Mesenchymal stem cell (in vitro differentiated cells and primary cell): ENCODE data around the gene HS1BP3.

Source experiments
- DNase-seq: peaks from one replicate; pipeline ENCODE4 v3.0.0-alpha.2; 2013
- H2AFZ ChIP-seq: one replicate; pipeline ENCODE4 v1.6.1; 2013; ENCODE audit warnings: low read depth, mild to moderate bottlenecking, control low read depth, inconsistent platforms, low read length, moderate library complexity
- H2AK5ac ChIP-seq: 2 replicates; pipeline ENCODE4 v1.6.1; 2013; ENCODE audit warnings: low read length, moderate library complexity, mild to moderate bottlenecking, inconsistent platforms; ENCODE audit not compliant: severe bottlenecking
- H2BK120ac ChIP-seq: one replicate; pipeline ENCODE4 v1.6.1; 2013; ENCODE audit warnings: low read depth, mild to moderate bottlenecking, inconsistent platforms, low read length, moderate library complexity
- H2BK12ac ChIP-seq, 2 experiments: one replicate each; pipeline ENCODE4 v1.6.1; 2013; ENCODE audit warnings: inconsistent platforms in 2 of 2, low read length in 2 of 2, mild to moderate bottlenecking in 2 of 2, moderate library complexity in 2 of 2, control low read depth in 1 of 2
- H2BK15ac ChIP-seq: one replicate; pipeline ENCODE4 v1.6.1; 2013; ENCODE audit warnings: mild to moderate bottlenecking, low read depth, inconsistent platforms; ENCODE audit not compliant: poor library complexity, severe bottlenecking
- H2BK5ac ChIP-seq: 2 replicates; pipeline ENCODE4 v1.6.1; 2013; ENCODE audit warnings: low read depth, mild to moderate bottlenecking, low read length, control low read depth, inconsistent platforms; ENCODE audit not compliant: poor library complexity, severe bottlenecking
- H3K14ac ChIP-seq, 2 experiments: one replicate each; pipeline ENCODE4 v1.6.1; 2013; ENCODE audit warnings: inconsistent platforms in 2 of 2, low read length in 2 of 2, control low read depth in 1 of 2, mild to moderate bottlenecking in 1 of 2, moderate library complexity in 1 of 2
- H3K18ac ChIP-seq, 2 experiments: one replicate each; pipeline ENCODE4 v1.6.1; 2013; ENCODE audit warnings: inconsistent platforms in 2 of 2, low read length in 2 of 2, control low read depth in 1 of 2, low read depth in 1 of 2, mild to moderate bottlenecking in 1 of 2
- H3K23ac ChIP-seq, 2 experiments: one replicate each; pipeline ENCODE4 v1.6.1; 2013; ENCODE audit warnings: inconsistent platforms in 2 of 2, low read length in 2 of 2, mild to moderate bottlenecking in 2 of 2, moderate library complexity in 2 of 2, control low read depth in 1 of 2
- H3K27ac ChIP-seq: 2 replicates; pipeline ENCODE4 v1.5.1; 2013; ENCODE audit warnings: mild to moderate bottlenecking, moderate library complexity, low read length, control low read depth, inconsistent platforms; ENCODE audit not compliant: poor library complexity, severe bottlenecking
- H3K27me3 ChIP-seq, 2 experiments: 2 replicates each; pipeline versions ENCODE4 v1.6.1 to v1.7.0; 2013; ENCODE audit warnings: low read length in 2 of 2, mild to moderate bottlenecking in 2 of 2, moderate library complexity in 2 of 2, control low read depth in 1 of 2, inconsistent platforms in 1 of 2; ENCODE audit not compliant: control insufficient read depth in 1 of 2, insufficient read depth in 1 of 2
- H3K36me3 ChIP-seq, 2 experiments: 2 replicates each; pipeline versions ENCODE4 v1.6.1 to v1.7.0; 2013; ENCODE audit warnings: low read length in 2 of 2, control low read depth in 1 of 2, inconsistent platforms in 1 of 2, low read depth in 1 of 2, mild to moderate bottlenecking in 1 of 2; ENCODE audit not compliant: insufficient read depth in 2 of 2, control insufficient read depth in 1 of 2
- H3K4ac ChIP-seq, 2 experiments: one replicate each; pipeline ENCODE4 v1.6.1; 2013; ENCODE audit warnings: inconsistent platforms in 2 of 2, low read length in 2 of 2, mild to moderate bottlenecking in 2 of 2, moderate library complexity in 2 of 2, control low read depth in 1 of 2, low read depth in 1 of 2
- H3K4me1 ChIP-seq: 2 replicates; pipeline ENCODE4 v1.6.1; 2013; ENCODE audit warnings: low read depth, low read length, control low read depth; ENCODE audit not compliant: control insufficient read depth, insufficient read depth
- H3K4me2 ChIP-seq: 2 replicates; pipeline ENCODE4 v1.6.1; 2013; ENCODE audit warnings: low read length, mild to moderate bottlenecking, inconsistent platforms; ENCODE audit not compliant: poor library complexity, severe bottlenecking
- H3K4me3 ChIP-seq, 2 experiments: 2 replicates each; pipeline versions ENCODE4 v1.5.1 to v1.7.0; 2013; ENCODE audit warnings: low read length in 2 of 2, mild to moderate bottlenecking in 2 of 2, control low read depth in 1 of 2, low read depth in 1 of 2; ENCODE audit not compliant: insufficient read depth in 1 of 2
- H3K79me1 ChIP-seq: replicated peaks from 2 replicates; pipeline ENCODE4 v1.6.1; 2013; ENCODE audit warnings: mild to moderate bottlenecking, control low read depth, low read length, inconsistent platforms; ENCODE audit not compliant: poor library complexity, severe bottlenecking
- H3K9ac ChIP-seq: 2 replicates; pipeline ENCODE4 v1.7.0; 2013; ENCODE audit warnings: mild to moderate bottlenecking, low read length, moderate library complexity
- H3K9me3 ChIP-seq: 2 replicates; pipeline ENCODE4 v1.7.0; 2013; ENCODE audit warnings: mild to moderate bottlenecking, low read length; ENCODE audit not compliant: control insufficient read depth
- H4K8ac ChIP-seq: one replicate; pipeline ENCODE4 v1.6.1; 2013; ENCODE audit warnings: inconsistent platforms, mild to moderate bottlenecking, low read length, moderate library complexity
- H4K91ac ChIP-seq: one replicate; pipeline ENCODE4 v1.6.1; 2013; ENCODE audit warnings: mild to moderate bottlenecking, low read length, inconsistent platforms
- WGBS: methylation state at CpG from one replicate; pipeline ENCODE4 v1.1.7; 2013; ENCODE audit warnings: mixed read lengths; 5-methylcytosine and 5-hydroxymethylcytosine counted together

The HS1BP3 gene

GRCh38 chr2:20640411-20641122 is 10.3 kb downstream of the HS1BP3 start:
- H2AK5ac ChIP-seq: peak overlapping the region; percentile 68
- peak overlapping the region; percentile 12 for H4K91ac ChIP-seq
- H3K27me3 ChIP-seq: no peaks in the 10 kb centered on the region
- H3K36me3 ChIP-seq: peaks cover 67 to 85% of the 10 kb centered on the region in 2 experiments
- no peak overlapping the region for H3K4me2 ChIP-seq
- H3K27ac ChIP-seq: no peak overlapping the region
- H3K14ac ChIP-seq: no peak overlapping the region
- no peak overlapping the region for H3K4me3 ChIP-seq
- no peak for DNase-seq
- H3K79me1 ChIP-seq: peaks cover 22% of the 10 kb centered on the region
- WGBS: 90% methylated on average over 14 of the region's 14 CpGs
- H2BK12ac ChIP-seq: no peak overlapping the region
- no peak overlapping the region for H2BK5ac ChIP-seq
- H3K4ac ChIP-seq: no peak overlapping the region
- H3K9me3 ChIP-seq: no peaks in the 10 kb centered on the region
- no peak overlapping the region for H3K18ac ChIP-seq
- peak overlapping the region; percentile 66 for H3K9ac ChIP-seq
- H4K8ac ChIP-seq: peak overlapping the region; percentile 35
- no peak overlapping the region for H3K23ac ChIP-seq
- H2BK15ac ChIP-seq: no peak overlapping the region
- no peak overlapping the region for H2AFZ ChIP-seq
- H2BK120ac ChIP-seq: no peak overlapping the region
- H3K4me1 ChIP-seq: peaks cover 31% of the 10 kb centered on the region

- Histone ChIP-seq H3K9ac (no peak overlapping the region), H2BK15ac (no peak overlapping the region), H2BK5ac (no peak overlapping the region), H3K4ac (no peak overlapping the region), H3K4me3 (no peak overlapping the region), H3K27ac (no peak overlapping the region), H3K18ac (no peak overlapping the region), H3K4me2 (no peak overlapping the region), H3K79me1 (peaks cover 13% of the 10 kb centered on the region), H4K91ac (no peak overlapping the region), H3K4me1 (peaks cover 44% of the 10 kb centered on the region), H3K9me3 (no peaks in the 10 kb centered on the region), H3K14ac (no peak overlapping the region), H2AK5ac (peak overlapping the region; percentile 45), H3K36me3 (peaks cover 55 to 70% of the 10 kb centered on the region in 2 experiments), H3K27me3 (no peaks in the 10 kb centered on the region), H2AFZ (no peak overlapping the region), H2BK120ac (no peak overlapping the region), H4K8ac (no peak overlapping the region), H3K23ac (no peak overlapping the region), H2BK12ac (no peak overlapping the region)
- DNase-seq: no peak
- 96% methylated on average over 15 of the region's 15 CpGs for WGBS
These were observed 12.1 kb downstream of the HS1BP3 start for GRCh38 chr2:20638646-20639430.

- no peak overlapping the region for H3K4me3 ChIP-seq
- no peak overlapping the region for H2BK12ac ChIP-seq
- no peak overlapping the region for H2BK120ac ChIP-seq
- H3K36me3 ChIP-seq: peaks cover 52 to 64% of the 10 kb centered on the region in 2 experiments
- no peaks in the 10 kb centered on the region for H3K9me3 ChIP-seq
- no peak overlapping the region for H3K9ac ChIP-seq
- H2AFZ ChIP-seq: no peak overlapping the region
- peak overlapping the region; percentile 57 for H2AK5ac ChIP-seq
- no peak for DNase-seq
- peak overlapping the region; percentile 10 for H4K91ac ChIP-seq
- H4K8ac ChIP-seq: no peak overlapping the region
- no peak overlapping the region for H3K4ac ChIP-seq
- H3K23ac ChIP-seq: no peak overlapping the region
- peaks cover 47% of the 10 kb centered on the region for H3K4me1 ChIP-seq
- H2BK15ac ChIP-seq: no peak overlapping the region
- H3K4me2 ChIP-seq: no peak overlapping the region
- H3K18ac ChIP-seq: no peak overlapping the region
- 95% methylated on average over 13 of the region's 13 CpGs for WGBS
- H3K27me3 ChIP-seq: no peaks in the 10 kb centered on the region
- no peak overlapping the region for H2BK5ac ChIP-seq
- peaks cover 14% of the 10 kb centered on the region for H3K79me1 ChIP-seq
- no peak overlapping the region for H3K27ac ChIP-seq
- H3K14ac ChIP-seq: no peak overlapping the region
These were observed 12.9 kb downstream of the HS1BP3 start for GRCh38 chr2:20638014-20638413.

- Histone ChIP-seq H3K79me1 (peaks cover 11% of the 10 kb centered on the region), H3K27me3 (no peaks in the 10 kb centered on the region), H3K18ac (no peak overlapping the region), H3K14ac (no peak overlapping the region), H3K4me2 (no peak overlapping the region), H4K91ac (no peak overlapping the region), H3K4ac (no peak overlapping the region), H3K4me1 (peaks cover 42% of the 10 kb centered on the region), H3K9ac (no peak overlapping the region), H3K23ac (no peak overlapping the region), H4K8ac (no peak overlapping the region), H3K36me3 (peaks cover 51 to 66% of the 10 kb centered on the region in 2 experiments), H2BK120ac (no peak overlapping the region), H3K4me3 (no peak overlapping the region), H3K27ac (no peak overlapping the region), H2AK5ac (peak overlapping the region; percentile 63), H2BK5ac (no peak overlapping the region), H2BK15ac (no peak overlapping the region), H2BK12ac (no peak overlapping the region), H2AFZ (no peak overlapping the region), H3K9me3 (no peaks in the 10 kb centered on the region)
- WGBS: 97% methylated on average over 9 of the region's 13 CpGs
- DNase-seq: no peak
These were observed 13.8 kb downstream of the HS1BP3 start for GRCh38 chr2:20637147-20637546.
